ENCODE results near the gene MRC2.

DNA sequence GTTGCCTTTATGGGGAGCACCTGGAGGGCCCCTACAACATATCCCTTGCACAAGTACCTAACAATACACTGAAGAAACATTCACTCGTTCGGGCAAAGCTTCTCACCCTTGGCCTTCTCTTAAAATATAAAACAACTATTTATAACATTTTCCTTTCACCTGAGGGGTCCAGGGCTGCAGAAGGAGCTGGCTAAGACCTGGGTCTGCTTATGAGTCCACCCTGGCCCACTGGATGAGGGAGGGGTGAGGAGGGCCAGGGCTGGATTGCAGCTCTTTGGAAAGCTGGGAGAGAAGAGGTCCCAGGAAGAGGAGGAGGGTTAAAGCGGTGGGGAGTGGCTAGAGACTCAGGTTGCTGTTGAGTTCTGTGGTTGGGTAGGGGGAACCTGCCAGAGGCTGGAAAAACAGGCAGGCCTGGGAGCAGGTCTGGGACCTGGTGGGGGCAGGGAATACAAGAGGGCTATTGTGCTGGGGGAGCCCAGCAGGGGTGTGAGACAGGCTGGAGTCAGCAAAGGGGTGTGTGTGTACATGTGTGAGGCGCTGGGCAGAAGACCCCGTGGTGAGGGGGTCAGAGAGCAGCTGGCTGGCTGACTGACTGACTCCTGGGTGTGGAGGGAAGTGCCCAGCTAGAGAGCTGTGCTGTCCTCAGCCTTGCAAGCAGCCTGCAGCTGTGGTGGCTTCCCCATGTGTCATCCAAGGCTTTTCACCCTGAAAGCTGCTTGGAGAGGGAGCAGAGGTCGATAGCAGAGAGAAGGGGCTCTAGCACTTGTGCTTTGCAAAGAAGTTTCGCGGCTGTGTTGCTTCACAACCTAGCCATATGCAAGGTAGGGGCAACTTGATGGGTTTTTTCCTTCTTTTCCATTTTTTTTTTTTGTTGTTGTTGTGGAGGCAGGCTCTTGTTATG is 10.2 kb upstream of the MRC2 start:
- TF ChIP-seq, protein P1, sequence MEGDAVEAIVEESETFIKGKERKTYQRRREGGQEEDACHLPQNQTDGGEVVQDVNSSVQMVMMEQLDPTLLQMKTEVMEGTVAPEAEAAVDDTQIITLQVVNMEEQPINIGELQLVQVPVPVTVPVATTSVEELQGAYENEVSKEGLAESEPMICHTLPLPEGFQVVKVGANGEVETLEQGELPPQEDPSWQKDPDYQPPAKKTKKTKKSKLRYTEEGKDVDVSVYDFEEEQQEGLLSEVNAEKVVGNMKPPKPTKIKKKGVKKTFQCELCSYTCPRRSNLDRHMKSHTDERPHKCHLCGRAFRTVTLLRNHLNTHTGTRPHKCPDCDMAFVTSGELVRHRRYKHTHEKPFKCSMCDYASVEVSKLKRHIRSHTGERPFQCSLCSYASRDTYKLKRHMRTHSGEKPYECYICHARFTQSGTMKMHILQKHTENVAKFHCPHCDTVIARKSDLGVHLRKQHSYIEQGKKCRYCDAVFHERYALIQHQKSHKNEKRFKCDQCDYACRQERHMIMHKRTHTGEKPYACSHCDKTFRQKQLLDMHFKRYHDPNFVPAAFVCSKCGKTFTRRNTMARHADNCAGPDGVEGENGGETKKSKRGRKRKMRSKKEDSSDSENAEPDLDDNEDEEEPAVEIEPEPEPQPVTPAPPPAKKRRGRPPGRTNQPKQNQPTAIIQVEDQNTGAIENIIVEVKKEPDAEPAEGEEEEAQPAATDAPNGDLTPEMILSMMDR (IDR thresholded peaks at IDR 0.05), result no peak
- TF ChIP-seq POLR2A (IDR thresholded peaks at IDR 0.05), result no peak
